LNCaP clone FGC (cell line): Measurements from ENCODE around the gene ZNF133.

Experiments
- DNase-seq: peaks from one replicate; pipeline ENCODE4 v3.0.0-alpha.2; 2011; ENCODE audit warnings: low read depth
- H3K4me3 ChIP-seq: 2 replicates; pipeline ENCODE4 v1.5.1; 2011; ENCODE audit warnings: mild to moderate bottlenecking, low read depth, low read length, control low read depth
- CTCF ChIP-seq: IDR thresholded peaks from 2 replicates; pipeline ENCODE4 v1.5.1; 2012; ENCODE audit warnings: mild to moderate bottlenecking; ENCODE audit not compliant: control insufficient read depth, insufficient read depth; ENCODE audit errors: extremely low read depth

The ZNF133 gene

GRCh38 chr20:18360635-18361034 is 72.3 kb downstream of the ZNF133 start:
- H3K4me3 ChIP-seq = no peak overlapping the region
- TF ChIP-seq CTCF = no peak
- DNase-seq = no peak

- no peak for DNase-seq
- no peak for TF ChIP-seq CTCF
These were observed 73.4 kb downstream of the ZNF133 start for GRCh38 chr20:18361678-18362077.

DNA sequence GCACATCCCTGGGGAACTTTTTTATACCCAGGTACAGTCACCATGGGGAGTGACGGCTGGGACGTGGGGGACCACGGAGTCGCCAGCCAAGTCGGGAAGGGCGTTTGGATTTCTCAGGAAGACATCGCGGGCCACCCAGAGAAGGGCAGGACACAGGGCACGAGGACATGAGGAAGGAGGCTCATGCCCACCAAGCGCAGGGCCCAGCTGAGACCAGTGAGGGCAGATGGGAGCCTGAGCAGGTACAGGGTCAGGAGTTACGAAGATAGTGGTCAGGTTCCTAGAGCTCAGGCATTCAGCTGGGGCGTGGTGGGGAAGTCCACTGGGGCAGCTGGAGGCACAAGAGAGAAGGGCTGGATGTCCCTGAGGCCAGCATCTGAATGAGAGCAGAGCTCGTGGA is 74.6 kb downstream of the ZNF133 start:
- no peak overlapping the region for H3K4me3 ChIP-seq
- no peak for TF ChIP-seq CTCF
- no peak for DNase-seq

More at GRCh38 chr20:18361678-18362077, 73.4 kb downstream of the ZNF133 start:
- no peak overlapping the region for H3K4me3 ChIP-seq

- no peak for DNase-seq
- no peak for TF ChIP-seq CTCF
- H3K4me3 ChIP-seq = no peak overlapping the region
These were observed 75.4 kb downstream of the ZNF133 start for GRCh38 chr20:18363708-18364107.

DNA sequence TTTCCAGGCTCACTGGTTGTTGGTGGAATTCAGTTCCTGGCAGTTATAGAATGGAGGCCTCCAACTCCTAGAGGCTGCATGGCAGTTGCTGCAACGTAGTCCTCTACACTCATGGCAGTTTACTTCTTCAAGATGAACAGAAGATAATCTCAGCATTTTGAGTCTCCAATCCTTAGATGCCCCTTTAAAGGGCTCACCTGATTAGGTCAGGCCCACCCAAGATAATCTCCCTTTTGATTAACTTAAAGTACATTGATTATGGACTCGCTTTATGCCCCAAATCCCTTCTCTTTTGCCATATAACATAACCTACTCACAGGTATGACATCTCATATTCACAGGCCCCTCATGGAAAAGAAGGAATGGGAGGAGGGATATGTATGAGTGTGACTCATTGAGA is 76.4 kb downstream of the ZNF133 start:
- TF ChIP-seq CTCF = no peak
- no peak for DNase-seq
- no peak overlapping the region for H3K4me3 ChIP-seq
